ENCODE results near the gene BID. TPM values are rescaled to one million over a fixed set of nuclear protein-coding genes. Genes with fewer than 3 reads are reported as not detected.

Gene BID
- total RNA-seq, 1 donor from 2014 or later, result 33.6 TPM

DNA sequence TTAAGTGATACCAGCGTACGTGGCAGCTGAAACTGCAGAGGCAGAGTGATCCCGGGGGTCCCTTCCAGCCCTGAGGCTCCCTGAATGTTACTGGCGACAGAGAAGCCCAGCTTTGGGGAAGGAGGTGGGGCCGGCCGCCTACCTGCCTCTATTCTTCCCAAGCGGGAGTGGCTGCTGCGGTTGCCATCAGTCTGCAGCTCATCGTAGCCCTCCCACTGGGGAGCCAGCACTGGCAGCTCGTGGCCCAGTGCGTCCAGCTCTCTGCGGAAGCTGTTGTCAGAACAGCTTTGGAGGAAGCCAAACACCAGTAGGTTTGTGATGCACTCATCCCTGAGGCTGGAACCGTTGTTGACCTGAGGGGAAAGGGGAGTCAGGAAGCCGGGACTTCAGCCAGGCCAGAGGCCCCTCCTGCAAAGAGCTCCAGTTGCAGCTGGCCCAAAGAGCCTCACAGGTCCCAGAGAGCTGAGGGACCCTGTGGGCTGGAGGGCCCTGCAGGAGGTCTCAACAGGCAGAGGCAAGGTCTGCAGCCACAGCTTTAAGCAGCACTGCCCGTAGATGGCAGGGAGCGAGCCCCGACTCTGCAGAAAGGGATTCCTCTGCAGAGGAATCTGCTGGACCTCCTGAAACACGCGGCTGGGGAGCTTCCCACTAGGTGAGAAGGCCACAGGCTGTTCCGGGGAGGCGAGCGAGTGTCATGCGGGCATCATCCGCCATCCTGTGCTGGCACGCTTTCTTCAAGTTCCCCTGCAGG is 30.4 kb downstream of the BID start:
- DNase-seq (ENCODE audit: low read depth), result no peak
- TF ChIP-seq, protein P1, sequence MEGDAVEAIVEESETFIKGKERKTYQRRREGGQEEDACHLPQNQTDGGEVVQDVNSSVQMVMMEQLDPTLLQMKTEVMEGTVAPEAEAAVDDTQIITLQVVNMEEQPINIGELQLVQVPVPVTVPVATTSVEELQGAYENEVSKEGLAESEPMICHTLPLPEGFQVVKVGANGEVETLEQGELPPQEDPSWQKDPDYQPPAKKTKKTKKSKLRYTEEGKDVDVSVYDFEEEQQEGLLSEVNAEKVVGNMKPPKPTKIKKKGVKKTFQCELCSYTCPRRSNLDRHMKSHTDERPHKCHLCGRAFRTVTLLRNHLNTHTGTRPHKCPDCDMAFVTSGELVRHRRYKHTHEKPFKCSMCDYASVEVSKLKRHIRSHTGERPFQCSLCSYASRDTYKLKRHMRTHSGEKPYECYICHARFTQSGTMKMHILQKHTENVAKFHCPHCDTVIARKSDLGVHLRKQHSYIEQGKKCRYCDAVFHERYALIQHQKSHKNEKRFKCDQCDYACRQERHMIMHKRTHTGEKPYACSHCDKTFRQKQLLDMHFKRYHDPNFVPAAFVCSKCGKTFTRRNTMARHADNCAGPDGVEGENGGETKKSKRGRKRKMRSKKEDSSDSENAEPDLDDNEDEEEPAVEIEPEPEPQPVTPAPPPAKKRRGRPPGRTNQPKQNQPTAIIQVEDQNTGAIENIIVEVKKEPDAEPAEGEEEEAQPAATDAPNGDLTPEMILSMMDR (conservative IDR thresholded peaks at IDR 0.05; ENCODE audit: low read depth, low read length), result no peak
- H3K4me3 ChIP-seq (ENCODE audit: low read depth, low read length), result no peak overlapping the region

DNA sequence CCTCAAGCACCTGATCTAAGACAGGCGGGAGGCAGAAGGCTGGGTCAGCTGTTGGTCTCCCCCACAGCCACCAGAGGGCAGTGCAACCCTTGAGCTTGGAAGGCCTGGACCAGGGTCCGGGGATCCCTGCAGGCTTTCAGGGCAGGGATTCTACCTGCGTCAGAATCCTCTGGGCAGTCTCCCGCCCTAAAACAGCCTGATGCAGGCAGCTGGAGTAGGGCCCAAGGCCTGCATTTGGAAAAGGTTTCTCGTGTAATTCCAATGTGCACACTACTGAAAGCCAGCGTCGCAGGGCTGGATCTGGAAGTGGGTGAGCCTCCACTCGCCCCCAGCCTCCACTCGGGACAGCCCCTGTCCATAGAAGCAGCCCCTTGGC is 31.8 kb downstream of the BID start:
- no peak overlapping the region for H3K4me3 ChIP-seq (ENCODE audit: low read depth, low read length)
- DNase-seq (ENCODE audit: low read depth), result no peak
- TF ChIP-seq, protein P1 (conservative IDR thresholded peaks at IDR 0.05; ENCODE audit: low read depth, low read length), result peak; percentile 87

DNA sequence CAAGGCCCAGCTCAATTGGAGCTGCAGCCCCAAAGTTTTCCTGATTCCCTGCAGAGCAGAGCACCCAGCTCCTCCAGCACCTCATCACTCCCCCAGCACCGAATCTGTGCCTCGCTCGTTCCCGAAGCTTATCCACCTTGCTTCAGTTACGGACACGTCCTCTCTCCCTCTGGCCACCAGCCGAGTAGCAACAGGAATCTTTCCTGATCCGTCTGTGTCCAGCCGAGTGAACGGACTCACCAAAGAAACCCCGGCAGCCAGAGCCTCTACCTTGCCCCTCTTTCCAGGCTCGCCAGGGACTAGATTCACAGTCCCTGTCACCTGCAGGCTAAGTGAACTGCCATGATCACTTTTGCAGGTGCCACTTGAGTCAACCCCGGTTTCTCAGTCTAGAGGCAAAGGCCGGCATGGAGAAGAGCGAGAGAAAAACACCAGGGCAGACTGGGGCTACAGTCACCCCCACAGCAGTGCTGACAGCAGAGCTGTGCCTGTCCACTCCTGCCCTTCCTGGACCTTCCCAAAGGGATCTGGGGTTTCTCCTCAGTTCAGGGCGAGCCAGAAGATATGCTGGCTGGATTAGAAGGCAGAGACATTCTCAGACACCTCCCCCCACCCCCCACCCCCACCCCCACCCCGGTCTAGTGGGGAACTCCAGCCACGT is 32.3 kb downstream of the BID start:
- TF ChIP-seq, protein P1 (conservative IDR thresholded peaks at IDR 0.05; ENCODE audit: low read depth, low read length), result no peak
- no peak for DNase-seq (ENCODE audit: low read depth)
- H3K4me3 ChIP-seq (ENCODE audit: low read depth, low read length), result no peak overlapping the region

DNA sequence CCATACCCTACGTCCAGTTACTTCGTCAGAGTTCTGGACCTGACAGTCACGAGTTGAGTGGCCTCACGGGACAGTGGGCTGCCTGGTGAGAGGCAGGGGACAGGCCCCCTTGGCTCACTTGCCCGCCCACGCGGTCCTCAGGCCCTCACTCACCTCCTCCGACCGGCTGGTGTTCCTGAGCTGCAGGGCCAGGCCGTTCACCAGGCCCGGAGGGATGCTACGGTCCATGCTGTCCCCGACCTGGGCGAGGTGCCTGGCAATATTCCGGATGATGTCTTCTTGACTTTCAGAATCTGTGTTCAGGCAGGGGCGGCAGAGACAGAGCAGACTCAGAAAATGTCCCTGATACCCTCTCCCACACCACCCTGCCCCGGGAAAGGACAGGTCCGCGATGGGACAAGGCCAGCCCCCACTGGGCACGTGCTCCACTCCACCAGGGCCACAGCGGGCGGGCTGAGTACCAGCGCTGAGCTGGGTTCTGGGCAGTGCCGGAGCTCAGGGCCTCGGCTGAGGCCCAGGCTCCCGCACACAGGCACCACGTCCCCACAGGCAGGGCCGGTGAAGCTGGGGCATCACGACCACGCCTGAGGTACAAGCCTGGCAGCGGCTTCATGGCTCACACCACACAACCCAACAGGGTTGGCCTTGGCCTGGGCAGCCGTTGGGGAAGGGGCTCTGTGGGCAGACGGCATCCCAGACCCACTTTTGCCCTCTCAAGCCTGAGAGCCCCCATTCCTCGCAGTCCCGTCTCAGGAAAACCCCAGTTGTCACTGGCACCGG is 34.9 kb downstream of the BID start:
- TF ChIP-seq, protein P1 (conservative IDR thresholded peaks at IDR 0.05; ENCODE audit: low read depth, low read length), result no peak
- DNase-seq (ENCODE audit: low read depth), result no peak
- H3K4me3 ChIP-seq (ENCODE audit: low read depth, low read length), result no peak overlapping the region

DNA sequence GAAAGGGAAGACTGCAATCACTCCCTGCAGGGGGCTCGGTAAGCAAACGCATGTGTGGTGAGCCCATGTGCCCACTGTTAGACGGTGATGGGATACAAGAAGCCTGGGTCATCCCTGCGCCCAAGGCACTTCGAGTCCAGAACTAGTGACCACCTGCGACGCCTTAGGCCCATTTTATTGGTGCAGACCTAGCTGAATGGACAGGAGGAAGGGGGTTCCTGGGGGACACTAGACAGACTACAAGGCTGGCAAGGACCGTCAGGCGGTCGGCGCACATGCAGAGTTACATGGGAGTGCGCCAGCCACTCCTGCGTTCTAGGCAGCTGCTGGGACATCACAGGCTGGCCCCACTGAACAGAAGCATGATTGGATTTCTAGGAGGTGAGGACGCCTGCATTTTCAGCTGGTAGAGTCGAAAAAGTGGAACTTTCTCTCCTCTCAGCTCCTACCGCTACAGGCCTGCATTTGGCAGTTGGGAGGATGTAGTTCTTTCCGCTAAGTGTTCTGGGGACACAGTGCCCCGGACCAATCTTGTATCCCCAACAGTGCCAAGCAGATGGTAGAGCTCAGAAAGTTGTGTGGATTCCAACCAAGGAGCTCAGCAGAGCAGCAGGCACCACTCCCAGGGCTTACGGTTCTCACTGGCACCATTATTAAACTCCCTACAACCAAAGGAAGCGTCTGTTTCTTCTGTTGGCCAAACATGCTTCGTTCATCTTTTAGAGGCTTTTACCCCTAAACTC is 35.7 kb downstream of the BID start:
- no peak overlapping the region for H3K4me3 ChIP-seq (ENCODE audit: low read depth, low read length)
- no peak for DNase-seq (ENCODE audit: low read depth)
- TF ChIP-seq, protein P1 (conservative IDR thresholded peaks at IDR 0.05; ENCODE audit: low read depth, low read length), result no peak

DNA sequence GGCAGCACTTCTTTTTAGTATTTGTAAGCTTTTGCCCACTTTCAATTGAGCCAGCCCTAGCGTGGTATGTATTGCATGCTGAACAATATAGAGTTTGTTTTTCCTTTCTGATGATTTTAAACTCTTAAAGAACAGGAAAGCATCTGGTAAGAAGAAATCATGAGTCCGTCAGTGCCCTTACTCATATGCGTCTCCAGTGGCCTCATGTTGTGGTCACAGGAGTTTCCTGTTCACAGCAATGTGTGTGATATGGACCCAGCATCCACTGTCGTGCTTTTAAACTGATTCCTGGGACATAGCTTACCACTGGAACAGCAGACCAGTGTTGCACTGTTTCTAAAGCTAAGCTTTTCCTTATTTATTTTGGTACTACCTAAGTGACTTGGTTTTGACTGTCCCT is 40.1 kb downstream of the BID start:
- H3K4me3 ChIP-seq (ENCODE audit: low read depth, low read length), result no peak overlapping the region
- DNase-seq (ENCODE audit: low read depth), result no peak
- TF ChIP-seq, protein P1 (conservative IDR thresholded peaks at IDR 0.05; ENCODE audit: low read depth, low read length), result no peak
